ENCODE results near the gene CAGE1.

The CAGE1 gene

GRCh38 chr6:7304821-7305220 lies 84.7 kb downstream of the CAGE1 start:
- Histone ChIP-seq H2BK5ac (ENCODE audit: low read depth, low read length, poor library complexity) (no peak overlapping the region), H3K9me3 (ENCODE audit: insufficient read depth, low read depth, low read length) (no peaks in the 10 kb centered on the region), H3K79me1 (ENCODE audit: low read length) (no peaks in the 10 kb centered on the region), H3K79me2 (ENCODE audit: control insufficient read depth, insufficient read depth, low read length, poor library complexity) (no peaks in the 10 kb centered on the region), H3K4me1 (ENCODE audit: control insufficient read depth in 1 of 2, insufficient read depth in 2 of 2, low read length in 2 of 2) (no peaks in the 10 kb centered on the region), H3K4me2 (ENCODE audit: low read length) (no peak overlapping the region), H2BK120ac (ENCODE audit: insufficient read depth, low read length, poor library complexity) (no peak overlapping the region), H2AK5ac (ENCODE audit: low read length) (no peak overlapping the region), H3K18ac (ENCODE audit: low read length) (no peak overlapping the region), H4K12ac (ENCODE audit: low read depth, low read length) (no peak overlapping the region), H3K27me3 (ENCODE audit: insufficient read depth, low read length) (no peaks in the 10 kb centered on the region), H2BK12ac (ENCODE audit: low read length) (no peak overlapping the region), H3K9ac (ENCODE audit: low read length) (no peak overlapping the region), H3K36me3 (ENCODE audit: control insufficient read depth in 1 of 2, insufficient read depth in 2 of 2, low read length in 2 of 2) (peaks cover 23 to 41% of the 10 kb centered on the region in 2 experiments), H3K14ac (ENCODE audit: low read length) (no peak overlapping the region), H3K4me3 (ENCODE audit: low read depth, low read length) (no peak overlapping the region), H3K27ac (ENCODE audit: low read depth, low read length) (no peak overlapping the region), H4K91ac (ENCODE audit: low read depth, low read length) (no peak overlapping the region), H3K23ac (ENCODE audit: low read length) (no peak overlapping the region), H2AFZ (ENCODE audit: insufficient read depth, low read length, poor library complexity) (no peak overlapping the region), H4K8ac (ENCODE audit: low read depth, low read length) (no peak overlapping the region), H3K4ac (ENCODE audit: low read depth, low read length) (no peak overlapping the region)
- DNase-seq, result no peak
- WGBS (ENCODE audit: extremely low coverage, insufficient coverage, insufficient read length), result no CpG with 5 or more reads among the region's 1 CpG

GRCh38 chr6:7301702-7302101 lies 87.8 kb downstream of the CAGE1 start:
- Histone ChIP-seq H3K36me3 (ENCODE audit: control insufficient read depth in 1 of 2, insufficient read depth in 2 of 2, low read length in 2 of 2) (peaks cover 28 to 40% of the 10 kb centered on the region in 2 experiments), H3K79me2 (ENCODE audit: control insufficient read depth, insufficient read depth, low read length, poor library complexity) (no peaks in the 10 kb centered on the region), H3K14ac (ENCODE audit: low read length) (no peak overlapping the region), H2AK5ac (ENCODE audit: low read length) (no peak overlapping the region), H2BK12ac (ENCODE audit: low read length) (no peak overlapping the region), H3K23ac (ENCODE audit: low read length) (no peak overlapping the region), H4K91ac (ENCODE audit: low read depth, low read length) (no peak overlapping the region), H2AFZ (ENCODE audit: insufficient read depth, low read length, poor library complexity) (no peak overlapping the region), H3K4me1 (ENCODE audit: control insufficient read depth in 1 of 2, insufficient read depth in 2 of 2, low read length in 2 of 2) (no peaks in the 10 kb centered on the region), H3K9me3 (ENCODE audit: insufficient read depth, low read depth, low read length) (no peaks in the 10 kb centered on the region), H3K4me3 (ENCODE audit: low read depth, low read length) (no peak overlapping the region), H3K79me1 (ENCODE audit: low read length) (no peaks in the 10 kb centered on the region), H3K27me3 (ENCODE audit: insufficient read depth, low read length) (no peaks in the 10 kb centered on the region), H3K4ac (ENCODE audit: low read depth, low read length) (no peak overlapping the region), H4K12ac (ENCODE audit: low read depth, low read length) (no peak overlapping the region), H2BK120ac (ENCODE audit: insufficient read depth, low read length, poor library complexity) (no peak overlapping the region), H3K27ac (ENCODE audit: low read depth, low read length) (no peak overlapping the region), H2BK5ac (ENCODE audit: low read depth, low read length, poor library complexity) (no peak overlapping the region), H3K4me2 (ENCODE audit: low read length) (no peak overlapping the region), H3K18ac (ENCODE audit: low read length) (no peak overlapping the region), H3K9ac (ENCODE audit: low read length) (no peak overlapping the region), H4K8ac (ENCODE audit: low read depth, low read length) (no peak overlapping the region)
- no CpG with 5 or more reads among the region's 7 CpGs for WGBS (ENCODE audit: extremely low coverage, insufficient coverage, insufficient read length)
- no peak for DNase-seq

- no peaks in the 10 kb centered on the region for H3K79me2 ChIP-seq (ENCODE audit: control insufficient read depth, insufficient read depth, low read length, poor library complexity)
- no peak for DNase-seq
- H2AFZ ChIP-seq (ENCODE audit: insufficient read depth, low read length, poor library complexity), result no peak overlapping the region
- H2BK5ac ChIP-seq (ENCODE audit: low read depth, low read length, poor library complexity), result no peak overlapping the region
- H2BK120ac ChIP-seq (ENCODE audit: insufficient read depth, low read length, poor library complexity), result no peak overlapping the region
- no peak overlapping the region for H4K12ac ChIP-seq (ENCODE audit: low read depth, low read length)
- H3K27ac ChIP-seq (ENCODE audit: low read depth, low read length), result no peak overlapping the region
- no peak overlapping the region for H3K14ac ChIP-seq (ENCODE audit: low read length)
- H2BK12ac ChIP-seq (ENCODE audit: low read length), result no peak overlapping the region
- no peak overlapping the region for H3K18ac ChIP-seq (ENCODE audit: low read length)
- no peaks in the 10 kb centered on the region for H3K9me3 ChIP-seq (ENCODE audit: insufficient read depth, low read depth, low read length)
- H2AK5ac ChIP-seq (ENCODE audit: low read length), result no peak overlapping the region
- H3K4ac ChIP-seq (ENCODE audit: low read depth, low read length), result no peak overlapping the region
- no peak overlapping the region for H3K23ac ChIP-seq (ENCODE audit: low read length)
- H3K27me3 ChIP-seq (ENCODE audit: insufficient read depth, low read length), result no peaks in the 10 kb centered on the region
- no peak overlapping the region for H3K4me2 ChIP-seq (ENCODE audit: low read length)
- WGBS (ENCODE audit: extremely low coverage, insufficient coverage, insufficient read length), result no CpG with 5 or more reads among the region's 5 CpGs
- no peak overlapping the region for H3K4me3 ChIP-seq (ENCODE audit: low read depth, low read length)
- H3K9ac ChIP-seq (ENCODE audit: low read length), result no peak overlapping the region
- no peak overlapping the region for H4K8ac ChIP-seq (ENCODE audit: low read depth, low read length)
- H4K91ac ChIP-seq (ENCODE audit: low read depth, low read length), result no peak overlapping the region
- H3K36me3 ChIP-seq (ENCODE audit: control insufficient read depth in 1 of 2, insufficient read depth in 2 of 2, low read length in 2 of 2), result peaks cover 25 to 40% of the 10 kb centered on the region in 2 experiments
- no peaks in the 10 kb centered on the region for H3K79me1 ChIP-seq (ENCODE audit: low read length)
- no peaks in the 10 kb centered on the region for H3K4me1 ChIP-seq (ENCODE audit: control insufficient read depth in 1 of 2, insufficient read depth in 2 of 2, low read length in 2 of 2)
Measured at GRCh38 chr6:7300926-7301325, 88.6 kb downstream of the CAGE1 start.

GRCh38 chr6:7298113-7298512 lies 91.4 kb downstream of the CAGE1 start:
- Histone ChIP-seq H3K4me2 (ENCODE audit: low read length) (no peak overlapping the region), H3K14ac (ENCODE audit: low read length) (no peak overlapping the region), H2BK12ac (ENCODE audit: low read length) (no peak overlapping the region), H3K36me3 (ENCODE audit: control insufficient read depth in 1 of 2, insufficient read depth in 2 of 2, low read length in 2 of 2) (peaks cover 31 to 45% of the 10 kb centered on the region in 2 experiments), H4K91ac (ENCODE audit: low read depth, low read length) (no peak overlapping the region), H3K23ac (ENCODE audit: low read length) (no peak overlapping the region), H4K8ac (ENCODE audit: low read depth, low read length) (no peak overlapping the region), H2BK5ac (ENCODE audit: low read depth, low read length, poor library complexity) (no peak overlapping the region), H3K9ac (ENCODE audit: low read length) (no peak overlapping the region), H2AFZ (ENCODE audit: insufficient read depth, low read length, poor library complexity) (no peak overlapping the region), H3K79me1 (ENCODE audit: low read length) (no peaks in the 10 kb centered on the region), H2AK5ac (ENCODE audit: low read length) (no peak overlapping the region), H2BK120ac (ENCODE audit: insufficient read depth, low read length, poor library complexity) (no peak overlapping the region), H3K79me2 (ENCODE audit: control insufficient read depth, insufficient read depth, low read length, poor library complexity) (no peaks in the 10 kb centered on the region), H3K4me1 (ENCODE audit: control insufficient read depth in 1 of 2, insufficient read depth in 2 of 2, low read length in 2 of 2) (no peaks in the 10 kb centered on the region), H3K4ac (ENCODE audit: low read depth, low read length) (no peak overlapping the region), H3K9me3 (ENCODE audit: insufficient read depth, low read depth, low read length) (no peaks in the 10 kb centered on the region), H3K27ac (ENCODE audit: low read depth, low read length) (no peak overlapping the region), H3K27me3 (ENCODE audit: insufficient read depth, low read length) (no peaks in the 10 kb centered on the region), H4K12ac (ENCODE audit: low read depth, low read length) (no peak overlapping the region), H3K18ac (ENCODE audit: low read length) (no peak overlapping the region), H3K4me3 (ENCODE audit: low read depth, low read length) (no peak overlapping the region)
- no CpG with 5 or more reads among the region's 1 CpG for WGBS (ENCODE audit: extremely low coverage, insufficient coverage, insufficient read length)
- no peak for DNase-seq
